ENCODE data around the gene PALM3. TPM values are rescaled to one million over a fixed set of nuclear protein-coding genes. Genes with fewer than 3 reads are reported as not detected.

PALM3 gene
- total RNA-seq, 1 donor from 2014 or later, result not detected

- no peak overlapping the region for H3K27ac ChIP-seq
- Mint-ChIP-seq H3K27me3 (ENCODE audit: insufficient read depth, low read depth) (peaks cover 9% of the 10 kb centered on the region), H3K4me3 (peak overlapping the region; percentile 86), H3K36me3 (peaks cover 22% of the 10 kb centered on the region), H3K9me3 (peaks cover 13% of the 10 kb centered on the region), H3K27ac (no peak overlapping the region), H3K4me1 (peaks cover 16% of the 10 kb centered on the region)
- H3F3A ChIP-seq (ENCODE audit: low read depth), result peaks cover 62% of the 10 kb centered on the region
- H3K4me2 ChIP-seq, result peak overlapping the region; percentile 72
- H3K79me2 ChIP-seq (ENCODE audit: low read depth), result no peaks in the 10 kb centered on the region
- H3K36me3 ChIP-seq, result no peaks in the 10 kb centered on the region
- H4K20me1 ChIP-seq (ENCODE audit: low read depth), result peaks cover 20% of the 10 kb centered on the region
- peak overlapping the region; percentile 70 for H3K4me3 ChIP-seq
- peak; percentile 59 for DNase-seq (ENCODE audit: low spot score)
- H3K9ac ChIP-seq, result no peak overlapping the region
- peaks cover 7% of the 10 kb centered on the region for H3K9me3 ChIP-seq (ENCODE audit: low read depth)
- H3K4me1 ChIP-seq, result peaks cover 15% of the 10 kb centered on the region
- H3K27me3 ChIP-seq, result peaks cover 55% of the 10 kb centered on the region
- H2AFZ ChIP-seq (replicated peaks), result no peak overlapping the region
- no peak for TF ChIP-seq EZH2 (IDR thresholded peaks at IDR 0.05)
- TF ChIP-seq EZH2phosphoT487 (IDR thresholded peaks at IDR 0.05), result no peak
- TF ChIP-seq CTCF (IDR thresholded peaks at IDR 0.05), result peak; percentile 47
Observed at GRCh38 chr19:14089412-14089661, 27.5 kb upstream of the PALM3 start.

DNA sequence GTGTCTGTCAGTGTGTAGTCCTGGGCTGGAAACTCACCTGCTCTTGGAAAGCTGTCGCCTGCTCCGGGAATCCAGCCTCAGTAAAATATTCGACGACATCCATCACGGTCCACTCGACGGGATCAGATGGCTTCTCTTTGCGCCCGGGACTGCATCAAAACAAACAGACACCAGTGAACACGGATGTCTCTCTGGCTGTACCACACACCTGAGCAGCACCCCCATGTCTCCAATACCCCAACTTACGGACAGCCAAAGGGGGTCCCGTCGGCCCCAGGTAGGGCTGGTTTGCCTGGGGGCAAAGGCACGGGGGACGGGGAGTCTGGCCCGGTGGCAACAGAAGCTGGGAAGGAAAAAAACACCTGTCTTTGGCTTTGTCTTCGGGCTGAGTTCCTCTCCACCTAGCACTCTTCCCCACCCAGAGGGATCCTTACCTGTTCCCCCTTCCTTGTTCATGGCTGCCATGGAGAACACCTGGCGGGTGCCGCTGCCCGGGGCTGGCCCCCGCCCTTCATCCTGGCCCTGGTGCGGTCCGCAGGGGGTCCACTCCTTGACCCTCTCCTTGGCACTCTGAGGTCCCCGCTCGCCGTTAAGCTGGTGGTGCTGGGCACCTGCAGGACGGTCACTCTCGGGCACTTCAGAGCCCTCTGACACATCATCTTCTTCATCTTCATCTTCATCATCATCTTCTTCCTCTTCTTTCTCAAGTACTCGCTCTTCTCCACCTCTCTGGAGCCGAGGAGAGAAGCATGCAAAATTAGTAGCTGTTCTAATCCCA is 26.9 kb upstream of the PALM3 start:
- peak overlapping the region; percentile 70 for H3K4me3 ChIP-seq
- H3K4me2 ChIP-seq, result peak overlapping the region; percentile 72
- H4K20me1 ChIP-seq (ENCODE audit: low read depth), result peaks cover 20% of the 10 kb centered on the region
- H3F3A ChIP-seq (ENCODE audit: low read depth), result peaks cover 62% of the 10 kb centered on the region
- H3K4me1 ChIP-seq, result peaks cover 15% of the 10 kb centered on the region
- H3K36me3 Mint-ChIP-seq, result peaks cover 22% of the 10 kb centered on the region
- H3K27me3 Mint-ChIP-seq (ENCODE audit: insufficient read depth, low read depth), result peaks cover 9% of the 10 kb centered on the region
- peaks cover 8% of the 10 kb centered on the region for H3K9me3 Mint-ChIP-seq
- no peak overlapping the region for H3K9ac ChIP-seq
- peaks cover 60% of the 10 kb centered on the region for H3K27me3 ChIP-seq
- H3K27ac Mint-ChIP-seq, result no peak overlapping the region
- no peak overlapping the region for H2AFZ ChIP-seq (replicated peaks)
- peaks cover 16% of the 10 kb centered on the region for H3K4me1 Mint-ChIP-seq
- DNase-seq (ENCODE audit: low spot score), result no peak
- H3K36me3 ChIP-seq, result no peaks in the 10 kb centered on the region
- peak overlapping the region; percentile 86 for H3K4me3 Mint-ChIP-seq
- no peaks in the 10 kb centered on the region for H3K79me2 ChIP-seq (ENCODE audit: low read depth)
- no peak overlapping the region for H3K27ac ChIP-seq
- H3K9me3 ChIP-seq (ENCODE audit: low read depth), result peaks cover 7% of the 10 kb centered on the region
- TF ChIP-seq EZH2 (IDR thresholded peaks at IDR 0.05) (no peak), CTCF (IDR thresholded peaks at IDR 0.05) (no peak), EZH2phosphoT487 (IDR thresholded peaks at IDR 0.05) (no peak)

GRCh38 chr19:14086098-14086497 is 24.2 kb upstream of the PALM3 start:
- no peak for DNase-seq (ENCODE audit: low spot score)
- H3K4me2 ChIP-seq, result peak overlapping the region; percentile 72
- H3K4me3 Mint-ChIP-seq, result peak overlapping the region; percentile 55

More at GRCh38 chr19:14086098-14086497, 24.2 kb upstream of the PALM3 start:
- peaks cover 20% of the 10 kb centered on the region for H4K20me1 ChIP-seq (ENCODE audit: low read depth)
- no peaks in the 10 kb centered on the region for H3K79me2 ChIP-seq (ENCODE audit: low read depth)
- H3K4me3 ChIP-seq, result peak overlapping the region; percentile 38
- no peak overlapping the region for H3K27ac ChIP-seq
- Mint-ChIP-seq H3K4me1 (peaks cover 12% of the 10 kb centered on the region), H3K27me3 (ENCODE audit: insufficient read depth, low read depth) (peaks cover 9% of the 10 kb centered on the region), H3K36me3 (peaks cover 12% of the 10 kb centered on the region), H3K27ac (no peak overlapping the region), H3K9me3 (no peaks in the 10 kb centered on the region)
- H3F3A ChIP-seq (ENCODE audit: low read depth), result peaks cover 43% of the 10 kb centered on the region
- H3K9me3 ChIP-seq (ENCODE audit: low read depth), result no peaks in the 10 kb centered on the region
- H3K36me3 ChIP-seq, result no peaks in the 10 kb centered on the region
- TF ChIP-seq CTCF (IDR thresholded peaks at IDR 0.05) (no peak), EZH2 (IDR thresholded peaks at IDR 0.05) (no peak), EZH2phosphoT487 (IDR thresholded peaks at IDR 0.05) (no peak)
- peaks cover 5% of the 10 kb centered on the region for H3K4me1 ChIP-seq
- no peak overlapping the region for H2AFZ ChIP-seq (replicated peaks)
- H3K9ac ChIP-seq, result no peak overlapping the region
- peaks cover 67% of the 10 kb centered on the region for H3K27me3 ChIP-seq
